ENCODE measurements around the gene INMT.

DNA sequence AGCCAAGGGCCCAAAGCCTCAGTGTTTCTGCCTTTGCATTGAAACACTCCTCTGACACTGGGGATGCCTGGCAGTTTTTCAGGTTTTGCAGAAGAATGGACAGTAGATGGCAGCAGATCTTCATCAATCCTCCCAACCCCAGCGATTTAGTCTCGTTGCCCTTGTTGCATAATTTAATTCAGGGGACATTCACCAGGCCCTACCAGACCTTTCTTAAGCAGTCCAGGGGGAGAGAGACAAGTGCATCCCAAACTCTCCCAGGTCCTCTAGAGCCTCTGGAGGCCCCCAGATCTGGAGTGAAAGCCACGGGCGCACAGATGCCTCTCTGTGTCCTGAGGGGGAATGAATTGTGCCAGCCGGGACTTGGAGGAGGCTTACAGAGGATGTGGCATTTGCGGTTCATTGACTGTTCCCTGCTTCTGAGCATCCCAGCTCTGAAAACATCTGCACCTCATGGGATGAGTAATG lies 48.9 kb downstream of the INMT start:
- TF ChIP-seq, protein P1, sequence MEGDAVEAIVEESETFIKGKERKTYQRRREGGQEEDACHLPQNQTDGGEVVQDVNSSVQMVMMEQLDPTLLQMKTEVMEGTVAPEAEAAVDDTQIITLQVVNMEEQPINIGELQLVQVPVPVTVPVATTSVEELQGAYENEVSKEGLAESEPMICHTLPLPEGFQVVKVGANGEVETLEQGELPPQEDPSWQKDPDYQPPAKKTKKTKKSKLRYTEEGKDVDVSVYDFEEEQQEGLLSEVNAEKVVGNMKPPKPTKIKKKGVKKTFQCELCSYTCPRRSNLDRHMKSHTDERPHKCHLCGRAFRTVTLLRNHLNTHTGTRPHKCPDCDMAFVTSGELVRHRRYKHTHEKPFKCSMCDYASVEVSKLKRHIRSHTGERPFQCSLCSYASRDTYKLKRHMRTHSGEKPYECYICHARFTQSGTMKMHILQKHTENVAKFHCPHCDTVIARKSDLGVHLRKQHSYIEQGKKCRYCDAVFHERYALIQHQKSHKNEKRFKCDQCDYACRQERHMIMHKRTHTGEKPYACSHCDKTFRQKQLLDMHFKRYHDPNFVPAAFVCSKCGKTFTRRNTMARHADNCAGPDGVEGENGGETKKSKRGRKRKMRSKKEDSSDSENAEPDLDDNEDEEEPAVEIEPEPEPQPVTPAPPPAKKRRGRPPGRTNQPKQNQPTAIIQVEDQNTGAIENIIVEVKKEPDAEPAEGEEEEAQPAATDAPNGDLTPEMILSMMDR (IDR thresholded peaks at IDR 0.05) = peak; percentile 64 to 76 (median 70)
- TF ChIP-seq POLR2AphosphoS5 (IDR thresholded peaks at IDR 0.05) = peak in 3 of 4 donors; percentile 21 to 75 (median 68)
